ENCODE results near the gene ADAP1.

The ADAP1 gene

GRCh38 chr7:898855-899681 lies 55.4 kb downstream of the ADAP1 start:
- no peak for FAIRE-seq
- no peak for TF ChIP-seq POLR2A (IDR thresholded peaks at IDR 0.05; ENCODE audit: low read depth, low read length)
- no peak for DNase-seq (ENCODE audit: insufficient read length, low spot score)

DNA sequence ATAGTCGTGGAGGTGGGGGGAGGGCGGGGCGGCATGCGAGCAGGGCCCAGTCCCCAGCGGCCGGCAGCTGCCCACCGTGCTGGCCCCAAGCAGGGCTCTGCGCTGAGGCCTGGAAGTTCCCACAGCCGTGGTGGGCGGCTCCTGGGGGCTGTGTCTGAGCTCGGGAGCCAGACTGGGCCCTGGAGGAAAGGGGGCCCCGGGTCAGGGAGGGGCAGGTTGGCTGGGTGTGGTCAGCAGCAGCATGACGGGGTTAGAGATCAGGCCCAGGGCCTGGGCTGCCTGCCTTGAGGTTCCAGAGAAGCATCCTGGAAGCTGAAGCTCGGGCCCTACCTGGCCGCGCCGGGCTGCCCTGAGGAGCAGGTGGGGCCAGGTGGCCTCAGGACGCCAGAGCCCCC lies 56.0 kb downstream of the ADAP1 start:
- TF ChIP-seq POLR2A (IDR thresholded peaks at IDR 0.05; ENCODE audit: low read depth, low read length), result no peak
- FAIRE-seq (no peak), DNase-seq (ENCODE audit: insufficient read length, low spot score) (no peak)

- no peak for DNase-seq (ENCODE audit: insufficient read length, low spot score)
- no peak for FAIRE-seq
- TF ChIP-seq POLR2A (IDR thresholded peaks at IDR 0.05; ENCODE audit: low read depth, low read length), result 0 out of 2 replicates have a peak, but pooled peaks have one; percentile 11
Measured at GRCh38 chr7:897771-898376, 56.6 kb downstream of the ADAP1 start.

DNA sequence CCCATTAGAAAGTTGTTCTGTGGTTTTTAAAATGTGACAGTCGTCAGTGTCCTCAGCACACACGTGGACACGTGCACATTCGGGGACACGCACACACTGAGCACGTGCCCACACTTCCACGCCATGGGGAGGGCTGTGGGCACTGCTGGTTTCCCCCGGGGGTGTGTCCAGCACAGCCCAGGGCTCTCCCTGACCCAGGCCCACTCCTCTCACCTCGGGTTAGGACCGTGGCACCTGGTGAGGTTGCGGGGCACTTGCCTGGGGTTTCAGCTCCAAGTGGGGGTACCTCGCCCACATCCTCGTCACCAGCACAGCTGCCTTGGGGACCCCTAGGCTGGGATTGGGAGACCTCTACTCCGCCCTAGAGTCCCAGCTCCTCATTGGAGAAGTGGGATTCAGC lies 57.4 kb downstream of the ADAP1 start:
- FAIRE-seq (no peak), DNase-seq (ENCODE audit: insufficient read length, low spot score) (no peak)
- TF ChIP-seq POLR2A (IDR thresholded peaks at IDR 0.05; ENCODE audit: low read depth, low read length), result no peak

- no peak for FAIRE-seq
- TF ChIP-seq POLR2A (IDR thresholded peaks at IDR 0.05; ENCODE audit: low read depth, low read length), result no peak
- no peak for DNase-seq (ENCODE audit: insufficient read length, low spot score)
Measured at GRCh38 chr7:896346-897075, 58.0 kb downstream of the ADAP1 start.

GRCh38 chr7:895451-896052 lies 58.9 kb downstream of the ADAP1 start:
- no peak for FAIRE-seq
- no peak for TF ChIP-seq POLR2A (IDR thresholded peaks at IDR 0.05; ENCODE audit: low read depth, low read length)
- no peak for DNase-seq (ENCODE audit: insufficient read length, low spot score)

DNA sequence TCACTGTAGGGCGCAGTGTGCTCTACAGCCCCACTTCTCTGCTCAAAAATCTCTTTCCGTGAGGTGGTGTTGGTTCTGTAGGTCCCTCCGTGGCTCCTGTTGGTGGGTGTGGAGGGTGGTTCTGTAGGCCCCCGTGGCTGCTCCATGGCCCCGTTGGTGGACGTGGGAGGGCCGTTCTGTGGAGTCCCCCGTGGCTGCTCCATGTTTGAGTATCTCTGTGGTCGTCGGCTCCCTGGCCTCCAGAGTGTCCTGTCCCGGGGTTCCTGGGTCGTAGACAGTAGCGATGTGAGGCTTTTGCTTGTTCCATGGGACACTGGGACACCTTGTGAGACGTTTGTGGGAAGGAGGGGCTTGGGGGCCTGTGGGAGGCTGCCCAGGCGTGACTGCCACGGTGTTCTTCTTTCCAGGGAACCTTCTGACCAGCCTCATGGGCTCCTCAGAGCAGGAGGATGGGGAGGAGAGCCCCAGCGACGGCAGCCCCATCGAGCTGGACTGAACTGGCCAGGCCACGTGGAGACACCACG lies 59.5 kb downstream of the ADAP1 start:
- TF ChIP-seq POLR2A (IDR thresholded peaks at IDR 0.05; ENCODE audit: low read depth, low read length), result no peak
- no peak for DNase-seq (ENCODE audit: insufficient read length, low spot score)
- no peak for FAIRE-seq

DNA sequence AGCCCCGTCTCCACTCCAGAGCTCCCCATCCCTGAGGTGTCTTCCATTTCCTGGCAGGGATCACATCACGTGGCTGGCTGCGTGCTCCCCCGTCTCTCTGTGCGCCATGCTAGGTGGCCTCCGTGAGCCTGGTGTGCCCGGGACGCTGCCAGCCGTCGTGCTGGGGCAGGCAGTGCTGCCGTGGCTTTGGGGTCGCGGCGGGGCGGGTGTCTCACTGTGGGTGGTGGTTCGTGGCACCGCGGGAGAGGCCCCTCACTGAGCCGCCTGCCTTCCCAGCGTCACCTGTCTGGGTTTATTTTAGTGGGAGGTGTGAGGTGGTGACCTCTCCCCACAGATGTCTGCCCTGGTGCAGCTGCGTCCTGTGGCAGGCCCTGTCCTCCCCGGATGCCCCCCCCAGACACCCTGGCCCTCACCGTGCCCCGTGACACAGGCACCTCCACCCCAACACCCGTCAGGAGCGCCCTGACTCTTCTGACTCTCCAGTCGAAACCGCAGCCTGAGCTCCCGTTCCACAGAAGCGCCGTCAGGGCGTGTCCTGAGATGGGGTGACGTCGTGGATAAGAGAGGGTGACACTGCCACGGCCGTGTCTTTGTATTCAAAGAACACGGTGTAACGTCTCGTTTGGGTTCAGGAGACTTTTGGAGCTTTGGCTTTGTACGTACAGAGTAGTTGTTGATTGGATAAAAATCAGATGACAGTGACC lies 60.2 kb downstream of the ADAP1 start:
- TF ChIP-seq POLR2A (IDR thresholded peaks at IDR 0.05; ENCODE audit: low read depth, low read length), result no peak
- FAIRE-seq (no peak), DNase-seq (ENCODE audit: insufficient read length, low spot score) (no peak)

DNA sequence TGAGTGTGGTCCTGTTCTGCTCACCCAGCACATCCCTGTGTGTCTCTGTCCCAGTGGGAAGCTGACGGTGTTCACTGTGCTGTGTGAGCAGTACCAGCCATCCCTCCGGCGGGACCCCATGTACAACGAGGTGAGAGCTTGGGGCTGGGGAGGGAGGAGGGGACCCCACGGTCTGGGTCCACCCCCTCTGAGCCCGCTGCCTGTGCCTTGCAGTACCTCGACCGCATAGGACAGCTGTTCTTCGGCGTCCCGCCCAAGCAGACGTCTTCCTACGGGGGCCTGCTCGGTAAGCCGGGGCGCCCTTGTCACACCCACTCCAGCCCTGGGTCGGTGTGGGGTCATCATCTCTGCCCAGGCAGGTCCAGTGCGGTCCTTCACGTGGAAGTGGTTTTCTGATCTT lies 60.8 kb downstream of the ADAP1 start:
- DNase-seq (ENCODE audit: insufficient read length, low spot score), result no peak
- no peak for FAIRE-seq
- TF ChIP-seq POLR2A (IDR thresholded peaks at IDR 0.05; ENCODE audit: low read depth, low read length), result no peak

DNA sequence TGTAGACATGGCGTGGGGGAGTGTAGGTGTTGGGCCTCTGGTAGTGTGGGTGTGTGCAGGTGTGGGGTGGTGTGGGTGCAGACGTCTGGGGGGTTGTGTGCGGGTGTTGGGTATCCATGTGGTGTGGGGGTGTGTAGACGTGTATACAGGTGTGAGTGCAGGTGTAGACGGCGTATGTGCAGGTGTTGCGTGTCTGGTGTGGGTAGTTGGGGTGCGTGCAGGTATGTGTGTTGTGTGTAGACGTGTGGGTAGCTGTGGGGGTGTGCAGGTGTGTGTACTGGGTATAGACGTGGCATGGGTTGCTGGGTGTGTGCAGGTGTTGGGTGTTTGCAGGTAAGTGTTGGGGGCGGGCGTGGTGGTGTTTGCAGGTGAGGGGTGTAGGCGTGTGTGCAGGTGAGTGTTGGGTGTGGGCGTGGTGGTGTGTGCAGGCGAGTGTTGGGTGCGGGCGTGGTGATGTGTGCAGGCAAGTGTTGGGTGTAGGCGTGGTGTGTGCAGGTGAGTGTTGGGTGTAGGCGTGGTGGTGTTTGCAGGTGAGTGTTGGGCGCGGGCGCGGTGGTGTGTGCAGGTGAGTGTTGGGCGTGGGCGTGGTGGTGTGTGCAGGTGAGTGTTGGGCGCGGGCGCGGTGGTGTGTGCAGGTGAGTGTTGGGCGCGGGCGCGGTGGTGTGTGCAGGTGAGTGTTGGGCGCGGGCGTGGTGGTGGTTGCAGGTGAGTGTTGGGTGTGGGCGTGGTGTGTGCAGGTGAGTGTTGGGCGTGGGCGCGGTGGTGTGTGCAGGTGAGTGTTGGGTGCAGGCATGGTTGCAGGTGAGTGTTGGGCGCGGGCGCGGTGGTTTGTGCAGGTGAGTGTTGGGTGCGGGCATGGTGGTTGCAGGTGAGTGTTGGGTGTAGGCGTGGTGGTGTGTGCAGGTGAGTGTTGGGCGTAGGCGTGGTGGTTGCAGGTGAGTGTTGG lies 61.6 kb downstream of the ADAP1 start:
- DNase-seq (ENCODE audit: insufficient read length, low spot score) (no peak), FAIRE-seq (no peak)
- no peak; the same call in 1 of the 2 replicates for TF ChIP-seq POLR2A (IDR thresholded peaks at IDR 0.05; ENCODE audit: low read depth, low read length)

DNA sequence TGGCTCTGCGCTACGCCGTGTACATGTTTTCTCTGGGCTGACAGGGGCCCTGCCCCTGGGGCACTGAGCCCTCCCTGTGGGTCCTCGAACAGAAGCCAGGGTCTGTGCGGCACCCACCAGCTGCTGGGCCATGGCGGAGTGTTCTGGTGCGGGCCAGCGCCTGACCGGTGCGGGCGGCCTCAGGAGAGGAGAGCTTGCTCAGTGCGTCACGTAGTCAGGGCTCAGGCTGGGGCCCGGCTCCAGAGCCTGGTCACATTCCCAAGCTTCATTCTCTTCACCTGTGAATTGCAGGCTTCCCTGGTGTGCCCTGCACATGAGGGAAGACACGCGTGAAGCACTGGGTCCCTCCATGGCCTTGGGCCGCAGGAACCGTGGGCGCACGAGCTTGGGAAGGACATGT lies 62.7 kb downstream of the ADAP1 start:
- DNase-seq (ENCODE audit: insufficient read length, low spot score) (no peak), FAIRE-seq (no peak)
- TF ChIP-seq POLR2A (IDR thresholded peaks at IDR 0.05; ENCODE audit: low read depth, low read length), result no peak

- DNase-seq (ENCODE audit: insufficient read length, low spot score) (no peak), FAIRE-seq (no peak)
- no peak for TF ChIP-seq POLR2A (IDR thresholded peaks at IDR 0.05; ENCODE audit: low read depth, low read length)
Measured at GRCh38 chr7:891291-891690, 63.2 kb downstream of the ADAP1 start.
